Body of pancreas (tissue), 4 donors: Measurements from ENCODE around the gene SNAPC2. TPM values are rescaled to one million over a fixed set of nuclear protein-coding genes. Genes with fewer than 3 reads are reported as not detected.

Source experiments
- ATAC-seq: fragments of 150-250 bp; one replicate; pipeline ENCODE4 v1.9.1; 2016
- DNase-seq, 4 donors: peaks; one replicate each; pipeline ENCODE4 v3.0.0-alpha.2; 2019
- H3K27ac ChIP-seq, 4 donors: fragments of 200-600 bp; sonication (generic); 1 replicate in 3 of 4; 2 replicates in 1 of 4; pipeline versions ENCODE4 v1.5.1 to v1.6.1; 2016 to 2019; ENCODE audit warnings: mild to moderate bottlenecking in 1 of 4, mixed read lengths in 1 of 4, moderate library complexity in 1 of 4
- H3K27me3 ChIP-seq, 2 donors: fragments of 200-600 bp; sonication (generic); one replicate each; pipeline ENCODE4 v1.6.0; 2016; ENCODE audit warnings: mild to moderate bottlenecking in 1 of 2
- H3K36me3 ChIP-seq, 2 donors: fragments of 200-600 bp; sonication (generic); replicated peaks in 1 of 2; 2 replicates each; pipeline ENCODE4 v1.5.1; 2016; ENCODE audit warnings: low read depth in 2 of 2; ENCODE audit not compliant: insufficient read depth in 1 of 2
- H3K4me1 ChIP-seq: fragments of 200-600 bp; sonication (generic); one replicate; pipeline ENCODE4 v1.6.0; 2016
- H3K4me3 ChIP-seq, 2 donors: fragments of 200-600 bp; sonication (generic); 1 replicate in 1 of 2; 2 replicates in 1 of 2; pipeline ENCODE4 v1.5.1; 2016 to 2019
- H3K9me3 ChIP-seq, 3 donors: fragments of 200-600 bp; sonication (generic); 1 replicate in 2 of 3; 2 replicates in 1 of 3; pipeline ENCODE4 v1.5.1; 2016
- CTCF ChIP-seq, 7 experiments: fragments of 450-650 bp in 4 of 7; fragments of 200-600 bp in 3 of 7; sonication (generic) in 3 of 7; IDR thresholded peaks; one replicate each; pipeline ENCODE4 v1.5.1; 2016 to 2019; ENCODE audit warnings: antibody characterized with exemption in 7 of 7
- POLR2A ChIP-seq, 3 donors: fragments of 450-650 bp; IDR thresholded peaks; one replicate each; pipeline ENCODE4 v1.6.1; 2016; ENCODE audit warnings: antibody characterized with exemption in 3 of 3, mild to moderate bottlenecking in 2 of 3
- WGBS, 2 donors: methylation state at CpG; one replicate each; pipeline ENCODE4 v1.1.5; 2017; 5-methylcytosine and 5-hydroxymethylcytosine counted together
- intact Hi-C: fragments of 100-400 bp; cut with DNase I; formaldehyde crosslinking; loops from one replicate; pipeline ENCODE4 v1.15.1; 2023
- total RNA-seq, 2 donors: library from RNA; depleted of rRNA; stranded (reverse); fragments of >200 nt; gene quantifications; one replicate each; pipeline ENCODE4 v1.1.0, GENCODE V29; 2016

SNAPC2 gene
- total RNA-seq, 2 donors from 2014 or later = 6.3 to 9.1 TPM

GRCh38 chr19:7905859-7906258 lies 14.3 kb upstream of the SNAPC2 start:
- no peak for ATAC-seq
- H3K4me3 ChIP-seq = no peak overlapping the region
- no peak overlapping the region for H3K27ac ChIP-seq
- TF ChIP-seq CTCF (IDR thresholded peaks at IDR 0.05) (no peak), POLR2A (IDR thresholded peaks at IDR 0.05) (no peak)
- no peaks in the 10 kb centered on the region for H3K9me3 ChIP-seq
- intact Hi-C loops = loop anchor here (10.0 kb wide), 1 partner anchor 51 kb away; no protein-coding TSS in a partner anchor
- no peaks in the 10 kb centered on the region for H3K27me3 ChIP-seq
- peaks cover 6 to 9% of the 10 kb centered on the region in 2 donors for H3K36me3 ChIP-seq
- 83 to 86% methylated on average over 10 of the region's 10 CpGs for WGBS, 2 donors
- peaks cover 53% of the 10 kb centered on the region for H3K4me1 ChIP-seq
- peak in 1 of 4 donors; percentile 12 for DNase-seq

- no peak overlapping the region for H3K27ac ChIP-seq
- WGBS, 2 donors = 87 to 92% methylated on average over 19 of the region's 19 CpGs
- peaks cover 47% of the 10 kb centered on the region for H3K4me1 ChIP-seq
- intact Hi-C loops = loop anchor here (10.0 kb wide), 1 partner anchor 52 kb away; no protein-coding TSS in a partner anchor
- ATAC-seq = no peak
- DNase-seq = no peak
- TF ChIP-seq POLR2A (IDR thresholded peaks at IDR 0.05) (no peak), CTCF (IDR thresholded peaks at IDR 0.05) (no peak)
- H3K27me3 ChIP-seq = no peaks in the 10 kb centered on the region
- H3K4me3 ChIP-seq = no peak overlapping the region
- H3K36me3 ChIP-seq = peaks cover 17 to 21% of the 10 kb centered on the region in 2 donors
- no peaks in the 10 kb centered on the region for H3K9me3 ChIP-seq
These were observed 13.0 kb upstream of the SNAPC2 start for GRCh38 chr19:7907122-7907521.

GRCh38 chr19:7907544-7907943 lies 12.6 kb upstream of the SNAPC2 start:
- intact Hi-C loops = loop anchor here (10.0 kb wide), 1 partner anchor 53 kb away; no protein-coding TSS in a partner anchor
- no peak for TF ChIP-seq POLR2A (IDR thresholded peaks at IDR 0.05)
- TF ChIP-seq CTCF (IDR thresholded peaks at IDR 0.05) = no peak
- Histone ChIP-seq H3K9me3 (no peaks in the 10 kb centered on the region), H3K4me1 (peaks cover 43% of the 10 kb centered on the region), H3K27me3 (no peaks in the 10 kb centered on the region), H3K27ac (no peak overlapping the region), H3K4me3 (no peak overlapping the region), H3K36me3 (peaks cover 22 to 25% of the 10 kb centered on the region in 2 donors)
- ATAC-seq = no peak
- no peak for DNase-seq
- 90 to 96% methylated on average over 6 to 10 of the region's 11 CpGs for WGBS, 2 donors

- peak in 1 of 4 donors; percentile 12 for DNase-seq
- no peak overlapping the region for H3K4me3 ChIP-seq
- intact Hi-C loops = loop anchor here (10.0 kb wide), 1 partner anchor 53 kb away; no protein-coding TSS in a partner anchor
- H3K4me1 ChIP-seq = peaks cover 36% of the 10 kb centered on the region
- H3K27ac ChIP-seq = no peak overlapping the region
- TF ChIP-seq CTCF (IDR thresholded peaks at IDR 0.05) (no peak), POLR2A (IDR thresholded peaks at IDR 0.05) (no peak)
- H3K9me3 ChIP-seq = no peaks in the 10 kb centered on the region
- WGBS, 2 donors = 81 to 87% methylated on average over 12 to 14 of the region's 14 CpGs
- no peaks in the 10 kb centered on the region for H3K27me3 ChIP-seq
- peaks cover 25 to 27% of the 10 kb centered on the region in 2 donors for H3K36me3 ChIP-seq
- no peak for ATAC-seq
These were observed 11.9 kb upstream of the SNAPC2 start for GRCh38 chr19:7908078-7908699.
